ENCODE data around the gene MYH11.

Gene MYH11

DNA sequence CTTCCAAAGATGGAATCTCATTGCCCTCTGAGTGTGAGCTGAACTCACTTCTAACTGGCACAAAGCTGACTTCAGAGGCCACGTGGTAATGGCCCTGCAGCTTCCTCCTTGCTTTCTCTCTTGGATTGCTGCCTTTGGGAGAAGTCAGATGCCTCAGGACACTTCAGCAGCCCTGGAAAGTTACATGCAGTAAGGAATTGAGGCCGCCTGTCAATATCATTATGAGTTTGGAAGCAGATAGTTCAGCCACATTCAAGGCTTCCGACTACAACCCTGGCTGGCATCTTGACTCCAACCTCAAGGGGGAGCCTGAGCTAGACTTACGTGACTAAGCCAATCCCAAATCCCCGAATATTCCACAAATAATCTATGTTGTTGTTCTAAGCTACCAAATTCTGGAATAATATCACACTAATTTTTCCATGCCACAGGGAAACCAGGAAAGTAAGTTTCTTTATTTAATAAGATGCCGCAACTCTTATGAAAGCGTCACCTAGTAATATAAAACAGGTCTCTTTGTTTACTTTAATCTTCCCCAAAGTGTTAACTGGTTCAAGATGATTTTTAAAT lies 18.0 kb upstream of the MYH11 start:
- Mint-ChIP-seq H3K4me1 (peaks cover 8% of the 10 kb centered on the region), H3K4me3 (no peak overlapping the region), H3K36me3 (ENCODE audit: low read depth) (peaks cover 54% of the 10 kb centered on the region), H3K9me3 (no peaks in the 10 kb centered on the region), H3K27me3 (ENCODE audit: low read depth) (no peaks in the 10 kb centered on the region), H3K27ac (peak overlapping the region; percentile 2 to 20 (median 10))
- TF ChIP-seq, protein P1, sequence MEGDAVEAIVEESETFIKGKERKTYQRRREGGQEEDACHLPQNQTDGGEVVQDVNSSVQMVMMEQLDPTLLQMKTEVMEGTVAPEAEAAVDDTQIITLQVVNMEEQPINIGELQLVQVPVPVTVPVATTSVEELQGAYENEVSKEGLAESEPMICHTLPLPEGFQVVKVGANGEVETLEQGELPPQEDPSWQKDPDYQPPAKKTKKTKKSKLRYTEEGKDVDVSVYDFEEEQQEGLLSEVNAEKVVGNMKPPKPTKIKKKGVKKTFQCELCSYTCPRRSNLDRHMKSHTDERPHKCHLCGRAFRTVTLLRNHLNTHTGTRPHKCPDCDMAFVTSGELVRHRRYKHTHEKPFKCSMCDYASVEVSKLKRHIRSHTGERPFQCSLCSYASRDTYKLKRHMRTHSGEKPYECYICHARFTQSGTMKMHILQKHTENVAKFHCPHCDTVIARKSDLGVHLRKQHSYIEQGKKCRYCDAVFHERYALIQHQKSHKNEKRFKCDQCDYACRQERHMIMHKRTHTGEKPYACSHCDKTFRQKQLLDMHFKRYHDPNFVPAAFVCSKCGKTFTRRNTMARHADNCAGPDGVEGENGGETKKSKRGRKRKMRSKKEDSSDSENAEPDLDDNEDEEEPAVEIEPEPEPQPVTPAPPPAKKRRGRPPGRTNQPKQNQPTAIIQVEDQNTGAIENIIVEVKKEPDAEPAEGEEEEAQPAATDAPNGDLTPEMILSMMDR (IDR thresholded peaks at IDR 0.05; ENCODE audit: unreplicated experiment in 3 of 3), result peak; percentile 55 to 70 (median 66)

GRCh38 chr16:15873737-15874136 lies 16.9 kb upstream of the MYH11 start:
- no peak overlapping the region for H3K4me3 Mint-ChIP-seq
- peaks cover 8% of the 10 kb centered on the region for H3K4me1 Mint-ChIP-seq
- TF ChIP-seq, protein P1 (IDR thresholded peaks at IDR 0.05; ENCODE audit: unreplicated experiment in 3 of 3), result no peak
- peaks cover 52% of the 10 kb centered on the region for H3K36me3 Mint-ChIP-seq (ENCODE audit: low read depth)
- peak overlapping the region in 1 of 3 experiments; percentile 59 for H3K27ac Mint-ChIP-seq
- no peaks in the 10 kb centered on the region for H3K27me3 Mint-ChIP-seq (ENCODE audit: low read depth)
- H3K9me3 Mint-ChIP-seq, result no peaks in the 10 kb centered on the region

GRCh38 chr16:15873301-15873700 lies 16.5 kb upstream of the MYH11 start:
- H3K4me3 Mint-ChIP-seq, result no peak overlapping the region
- H3K27me3 Mint-ChIP-seq (ENCODE audit: low read depth), result no peaks in the 10 kb centered on the region
- no peaks in the 10 kb centered on the region for H3K9me3 Mint-ChIP-seq
- peaks cover 55% of the 10 kb centered on the region for H3K36me3 Mint-ChIP-seq (ENCODE audit: low read depth)
- peaks cover 8% of the 10 kb centered on the region for H3K4me1 Mint-ChIP-seq
- TF ChIP-seq, protein P1 (IDR thresholded peaks at IDR 0.05; ENCODE audit: unreplicated experiment in 3 of 3), result no peak
- H3K27ac Mint-ChIP-seq, result peak overlapping the region in 2 of 3 experiments; percentile 48 to 59

DNA sequence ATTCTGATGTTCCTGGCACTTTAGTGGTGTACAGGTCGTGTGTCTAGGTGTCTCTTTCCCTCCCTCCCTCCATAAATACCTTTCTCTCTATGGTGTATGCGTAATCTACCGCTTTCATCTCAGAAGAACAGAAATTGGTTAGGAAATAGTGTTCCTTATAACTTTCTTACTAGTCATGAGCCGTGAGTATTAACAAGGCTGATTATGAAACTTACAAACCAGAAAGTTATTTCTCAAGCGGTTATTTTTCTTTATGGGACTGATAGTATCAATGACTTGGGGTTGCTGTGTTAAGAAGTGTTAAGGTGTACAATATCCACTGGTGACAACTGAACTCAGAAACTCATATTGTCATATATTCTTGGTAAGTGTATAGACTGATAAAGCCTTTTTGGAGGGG lies 13.2 kb upstream of the MYH11 start:
- peaks cover 55% of the 10 kb centered on the region for H3K36me3 Mint-ChIP-seq (ENCODE audit: low read depth)
- no peaks in the 10 kb centered on the region for H3K27me3 Mint-ChIP-seq (ENCODE audit: low read depth)
- H3K27ac Mint-ChIP-seq, result no peak overlapping the region
- peaks cover 16% of the 10 kb centered on the region for H3K4me1 Mint-ChIP-seq
- TF ChIP-seq, protein P1 (IDR thresholded peaks at IDR 0.05; ENCODE audit: unreplicated experiment in 3 of 3), result no peak
- no peak overlapping the region for H3K4me3 Mint-ChIP-seq
- no peaks in the 10 kb centered on the region for H3K9me3 Mint-ChIP-seq

DNA sequence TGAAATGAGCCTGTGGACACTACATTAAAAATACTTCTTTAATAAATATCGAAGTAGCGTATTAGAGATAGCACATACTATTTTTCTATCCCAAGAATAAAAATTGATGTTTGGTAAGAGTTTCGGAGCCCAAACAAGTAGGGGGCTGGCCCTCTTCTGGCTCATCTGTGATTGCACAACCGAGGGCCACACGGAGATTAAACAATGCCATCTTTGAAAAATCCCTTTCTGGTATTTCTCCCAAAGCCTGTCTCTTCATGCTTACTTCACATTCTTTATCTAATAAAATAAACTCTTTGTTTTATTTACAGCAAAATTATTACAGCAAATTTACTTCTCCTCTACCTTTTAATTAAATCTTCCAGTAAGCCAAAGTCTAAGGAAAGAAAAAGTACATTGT lies 9.6 kb upstream of the MYH11 start:
- Mint-ChIP-seq H3K36me3 (ENCODE audit: low read depth) (peaks cover 37% of the 10 kb centered on the region), H3K9me3 (no peaks in the 10 kb centered on the region), H3K27me3 (ENCODE audit: low read depth) (peaks cover 6% of the 10 kb centered on the region), H3K27ac (no peak overlapping the region), H3K4me1 (peaks cover 7% of the 10 kb centered on the region), H3K4me3 (no peak overlapping the region)
- TF ChIP-seq, protein P1 (IDR thresholded peaks at IDR 0.05; ENCODE audit: unreplicated experiment in 3 of 3), result no peak

DNA sequence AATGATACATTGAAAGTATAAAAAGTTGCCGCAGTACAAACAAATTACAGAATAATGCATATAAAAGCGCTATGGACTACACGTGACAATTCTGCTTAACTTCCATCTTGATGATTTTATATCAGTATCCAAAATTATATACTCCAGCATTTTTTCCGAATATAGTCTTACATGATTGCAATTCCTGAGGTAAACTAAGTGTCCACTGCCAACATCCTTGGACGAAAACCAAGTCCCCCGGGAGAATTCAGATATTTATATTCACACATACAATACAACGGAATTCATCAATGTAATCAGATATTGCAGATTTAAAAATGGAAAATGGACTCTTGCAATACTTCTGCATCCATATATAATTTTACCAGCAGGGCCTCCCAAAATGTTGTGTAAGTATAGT lies 8.9 kb upstream of the MYH11 start:
- H3K27ac Mint-ChIP-seq, result no peak overlapping the region
- H3K4me1 Mint-ChIP-seq, result peaks cover 7% of the 10 kb centered on the region
- no peaks in the 10 kb centered on the region for H3K9me3 Mint-ChIP-seq
- TF ChIP-seq, protein P1 (IDR thresholded peaks at IDR 0.05; ENCODE audit: unreplicated experiment in 3 of 3), result no peak
- peaks cover 34% of the 10 kb centered on the region for H3K36me3 Mint-ChIP-seq (ENCODE audit: low read depth)
- H3K4me3 Mint-ChIP-seq, result no peak overlapping the region
- peaks cover 6% of the 10 kb centered on the region for H3K27me3 Mint-ChIP-seq (ENCODE audit: low read depth)
